Activated naive CD4-positive, alpha-beta T cell treated with anti-CD3 and anti-CD28 coated beads, Interleukin-2, amount 50 U/mL, for 16 hours (primary cell): ENCODE results near the gene OMA1.
"Not testable (repeated sequence)": the region's sequence is repeated elsewhere in the genome, so short reads cannot be mapped to it uniquely, and the experiment has no call there.

Experiments
- DNase-seq: peaks from one replicate; pipeline ENCODE4 v3.0.0-alpha.2; 2020

The OMA1 gene

DNA sequence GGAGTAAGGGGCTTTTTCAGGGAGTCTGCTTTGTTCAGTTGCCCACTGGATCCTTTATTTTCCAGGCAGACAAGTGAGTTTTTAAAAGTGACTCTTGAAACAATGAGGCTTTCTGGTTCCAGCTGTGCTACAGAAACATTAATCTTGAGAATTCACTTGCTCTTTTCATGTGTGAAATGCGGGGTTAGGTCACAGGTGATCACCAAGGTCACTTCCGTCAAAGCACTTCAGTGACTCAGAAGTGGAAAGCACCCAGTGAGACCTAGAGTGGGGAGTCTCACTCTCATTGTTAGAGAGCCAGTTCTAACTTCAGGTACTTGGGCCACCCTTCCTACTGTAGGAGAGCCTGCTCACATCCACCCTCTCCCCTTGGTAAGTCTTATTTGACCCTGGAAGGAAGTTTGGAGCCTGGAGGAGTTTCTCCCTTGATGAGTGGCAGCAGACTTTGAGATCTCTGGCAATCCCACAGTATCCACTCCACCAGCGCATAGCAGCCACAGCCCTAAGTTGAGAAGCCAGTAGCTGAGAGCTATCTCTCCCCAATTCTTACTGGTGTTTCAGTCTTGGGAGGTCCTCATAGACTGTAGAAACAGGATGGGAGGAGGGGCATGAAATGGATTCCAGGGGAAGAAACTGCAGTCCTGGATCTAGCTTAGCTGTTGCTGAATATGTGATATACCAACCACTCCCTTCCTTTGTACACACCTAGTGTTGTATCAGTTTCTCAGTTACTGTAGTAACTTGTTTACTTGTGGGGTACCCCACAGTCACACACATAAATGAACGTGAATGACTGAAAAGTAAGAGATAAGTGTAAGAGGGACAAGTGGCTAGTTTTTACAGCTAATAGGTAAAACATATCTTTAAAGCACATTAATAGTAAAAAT lies 27.4 kb upstream of the OMA1 start:
- peak; percentile 30 for DNase-seq

GRCh38 chr1:58573138-58573537 lies 26.6 kb upstream of the OMA1 start:
- no peak for DNase-seq

GRCh38 chr1:58572690-58573089 lies 26.2 kb upstream of the OMA1 start:
- DNase-seq: no peak

DNA sequence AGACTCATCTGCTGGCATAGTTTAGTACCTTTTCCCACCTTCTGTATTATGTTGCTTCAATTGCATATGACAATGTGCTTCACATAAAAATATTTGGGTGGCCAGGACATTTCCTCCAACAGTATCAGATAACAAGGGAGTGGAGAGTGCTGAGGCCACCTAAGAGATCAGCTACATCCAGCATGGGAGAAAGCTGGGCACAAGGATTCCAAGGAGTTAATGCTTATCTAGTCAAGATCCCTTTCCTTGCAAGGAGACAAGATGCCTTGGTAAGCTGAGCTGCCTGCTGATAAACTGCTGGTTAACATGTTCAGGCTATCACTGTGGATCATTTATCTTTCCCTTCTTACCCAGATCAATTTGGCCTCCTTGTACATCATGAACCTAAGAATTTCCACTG lies 25.1 kb upstream of the OMA1 start:
- no peak for DNase-seq

DNA sequence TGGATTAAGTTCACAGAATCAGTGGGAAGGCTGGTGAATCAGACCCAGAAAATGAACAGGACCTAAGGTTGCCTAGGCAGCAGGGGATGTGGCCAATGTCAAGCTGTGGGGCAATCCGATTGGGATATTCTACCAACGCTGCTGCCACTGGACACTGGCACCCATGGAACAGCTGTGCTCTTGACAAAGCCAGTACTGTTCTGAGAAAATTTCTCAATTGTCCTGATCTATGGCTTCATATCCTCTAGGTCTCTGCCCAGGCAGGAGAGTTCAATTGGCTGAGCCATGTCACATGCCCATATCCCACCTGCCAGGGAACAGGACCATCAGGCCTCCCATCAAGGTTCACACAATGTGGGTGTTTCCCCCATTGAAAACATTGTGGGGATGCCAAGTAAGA lies 24.3 kb upstream of the OMA1 start:
- DNase-seq: no peak

- no peak for DNase-seq
Measured at GRCh38 chr1:58570094-58570493, 23.6 kb upstream of the OMA1 start.

GRCh38 chr1:58568911-58569310 lies 22.4 kb upstream of the OMA1 start:
- no peak for DNase-seq

- DNase-seq: no peak
Measured at GRCh38 chr1:58568271-58568860, 21.8 kb upstream of the OMA1 start.

DNA sequence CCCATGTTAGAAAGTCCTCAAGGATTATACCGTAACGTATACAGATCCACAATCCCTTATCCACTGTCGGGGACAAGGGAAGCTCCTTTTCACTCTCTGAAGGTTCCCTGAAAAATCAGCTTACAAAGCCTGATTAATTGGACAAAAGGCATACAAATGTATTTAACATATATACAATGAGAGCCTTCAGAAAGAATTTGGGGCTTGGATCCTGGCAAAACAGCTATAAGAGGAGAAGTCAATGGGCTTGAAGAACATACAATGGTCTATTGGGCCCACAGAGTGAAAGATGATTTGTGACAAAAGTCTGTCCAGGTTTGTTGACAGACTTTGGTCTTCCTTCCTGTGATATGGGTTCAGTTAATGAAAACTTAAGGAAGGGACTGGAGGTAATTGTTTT lies 19.8 kb upstream of the OMA1 start:
- no peak for DNase-seq

- DNase-seq: not testable (repeated sequence)
Measured at GRCh38 chr1:58563715-58564114, 17.2 kb upstream of the OMA1 start.

DNA sequence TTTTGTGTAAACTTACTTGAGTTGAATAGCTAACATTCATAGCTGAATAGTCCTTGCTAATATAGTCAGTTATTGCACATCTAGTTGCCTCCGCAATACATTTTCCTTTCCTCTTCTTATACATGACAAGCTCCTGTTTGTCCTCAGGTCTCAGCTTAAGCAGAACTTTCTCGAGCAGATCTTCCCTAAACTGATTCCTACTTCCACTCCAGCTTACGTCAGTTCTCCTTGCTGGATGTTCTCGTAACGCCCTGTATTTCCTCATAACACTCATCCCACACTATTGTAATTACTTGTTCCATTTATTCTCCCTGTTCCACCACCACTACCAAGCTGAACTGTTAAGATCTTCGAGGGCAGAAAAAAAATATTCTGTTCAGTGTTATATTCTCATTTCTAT lies 15.1 kb upstream of the OMA1 start:
- no peak for DNase-seq

DNA sequence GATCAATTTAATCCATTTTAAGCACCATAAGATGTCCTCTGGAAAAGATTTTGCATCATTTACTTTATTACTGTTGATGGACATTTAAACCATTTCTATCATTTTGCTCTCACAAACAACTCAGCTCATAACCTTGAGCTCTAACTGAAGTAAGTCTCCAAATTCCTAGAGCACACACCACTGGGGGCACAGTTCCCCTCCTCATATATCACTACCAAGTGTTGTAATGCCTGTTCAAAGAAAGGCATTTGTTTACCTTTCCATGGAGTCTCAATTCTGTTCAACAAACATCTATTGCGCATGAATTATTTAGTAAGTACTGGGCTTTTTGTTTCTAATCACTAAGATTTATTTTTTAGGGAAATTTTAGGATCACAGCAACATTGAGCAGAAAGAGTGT lies 8.9 kb upstream of the OMA1 start:
- DNase-seq: no peak

DNA sequence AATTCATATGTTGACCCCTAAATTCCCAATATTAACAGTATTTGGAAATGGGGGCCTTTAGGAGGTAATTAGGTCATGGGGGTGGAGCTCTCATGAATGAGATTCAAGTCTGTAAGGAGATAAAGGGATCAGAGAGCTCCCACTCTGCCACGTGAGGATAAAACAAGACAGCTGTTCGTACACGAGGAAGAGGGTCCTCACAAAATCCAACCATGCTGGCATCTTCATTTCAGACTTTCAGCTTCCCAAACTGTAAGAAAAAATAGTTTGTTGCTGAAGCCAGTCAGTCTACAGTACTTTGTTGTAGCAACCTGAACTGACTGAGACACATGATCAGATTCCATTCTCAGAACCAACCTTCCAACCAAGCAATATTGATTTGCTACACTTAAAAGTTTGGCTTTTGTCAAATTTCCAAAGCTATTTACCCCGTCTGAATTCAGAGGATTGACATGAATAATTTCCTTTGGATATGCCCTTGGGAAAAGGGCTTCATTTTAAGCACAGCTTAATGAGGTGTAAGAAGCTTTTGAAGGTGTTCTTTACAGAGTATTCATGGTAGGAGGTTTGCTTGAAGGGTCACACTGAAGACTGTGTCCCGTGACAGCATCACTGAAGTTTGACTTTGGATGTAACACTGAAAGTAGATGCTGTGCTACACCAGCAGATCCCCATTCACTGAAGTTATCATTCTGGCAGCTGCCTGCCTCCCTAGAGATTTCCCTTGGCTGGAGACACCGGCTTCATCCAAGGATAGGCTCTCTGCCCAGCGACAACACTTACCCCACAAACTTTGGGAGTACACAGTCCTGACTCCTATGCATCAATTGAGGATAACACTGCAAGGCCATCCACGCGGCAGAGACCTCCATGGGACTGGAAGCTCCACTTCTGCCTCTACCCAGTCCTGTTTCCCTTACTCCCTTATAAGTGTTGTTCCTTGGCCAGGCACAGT lies 4.9 kb upstream of the OMA1 start:
- no peak for DNase-seq

GRCh38 chr1:58549291-58549690 lies 2.8 kb upstream of the OMA1 start:
- DNase-seq: not testable (repeated sequence)

GRCh38 chr1:58548371-58548770 lies 1.8 kb upstream of the OMA1 start:
- DNase-seq: no peak

GRCh38 chr1:58545591-58546519 lies 671 bp downstream of the OMA1 start:
- DNase-seq: peak; percentile 80

DNA sequence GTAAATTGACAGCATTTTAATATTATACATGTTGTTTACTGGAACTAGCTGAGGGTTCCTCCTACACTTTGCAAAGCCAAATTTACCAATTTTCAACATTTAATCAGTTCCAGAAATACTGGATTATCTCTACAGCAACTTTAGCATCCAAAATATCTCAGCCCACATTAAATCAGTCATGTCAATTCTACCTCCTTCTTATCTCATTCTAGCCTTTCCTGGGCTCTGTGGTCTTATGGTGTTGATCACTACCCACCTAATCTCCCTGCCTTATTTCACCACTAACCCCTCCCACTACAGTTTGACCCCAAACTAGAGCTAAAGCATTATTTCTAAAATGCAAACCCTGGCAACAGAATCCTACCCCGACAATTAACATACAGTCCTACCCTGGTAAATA lies 3.3 kb downstream of the OMA1 start:
- DNase-seq: no peak

- DNase-seq: no peak
Measured at GRCh38 chr1:58539553-58539952, 7.0 kb downstream of the OMA1 start.

- no peak for DNase-seq
Measured at GRCh38 chr1:58538821-58539220, 7.7 kb downstream of the OMA1 start.

- not testable (repeated sequence) for DNase-seq
Measured at GRCh38 chr1:58531842-58532241, 14.7 kb downstream of the OMA1 start.

DNA sequence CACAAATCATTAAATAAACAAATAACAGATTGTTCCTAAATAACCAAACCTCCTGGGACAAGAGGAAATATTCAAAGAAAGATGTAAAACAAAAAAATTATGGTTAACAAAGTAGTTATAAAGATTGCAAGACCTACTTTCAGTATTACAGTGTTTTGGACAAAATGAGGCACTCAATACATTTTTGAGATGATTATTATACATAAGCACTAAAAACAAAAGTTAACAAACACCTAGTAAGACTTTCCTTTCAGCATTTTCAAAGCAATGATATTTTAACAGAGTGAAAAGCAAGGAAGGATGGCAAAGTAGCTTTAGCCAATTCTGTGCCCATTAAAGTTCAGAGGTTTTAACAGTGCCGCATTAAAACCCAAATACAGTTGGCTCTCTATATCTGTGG lies 17.2 kb downstream of the OMA1 start:
- DNase-seq: no peak

DNA sequence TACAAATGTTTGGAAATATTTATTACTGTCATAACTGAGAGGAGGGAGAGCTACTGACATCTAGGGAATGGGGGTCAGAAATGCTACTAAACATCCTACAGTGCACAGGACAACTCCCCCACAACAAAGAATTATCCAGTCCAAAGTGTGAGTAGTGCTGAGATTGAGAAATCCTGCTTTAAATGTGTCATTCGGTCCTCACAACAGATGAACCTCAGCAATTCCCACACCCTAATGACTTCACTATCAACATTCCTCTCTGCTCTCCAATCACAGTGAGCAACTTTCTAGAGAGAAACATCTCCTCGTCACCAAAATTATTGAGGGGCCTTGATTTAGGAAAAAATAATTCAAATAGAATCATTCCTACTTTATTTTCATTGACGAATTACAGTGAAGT lies 18.0 kb downstream of the OMA1 start:
- no peak for DNase-seq
